Measurements from ENCODE around the gene DQX1. TPM values are rescaled to one million over a fixed set of nuclear protein-coding genes. Genes with fewer than 3 reads are reported as not detected.

Gene DQX1
- total and polyA plus RNA-seq, 2 experiments from 2014 or later = 0.32 to 0.52 TPM

GRCh38 chr2:74571058-74571457 is 45.0 kb upstream of the DQX1 start (continued):
- TF ChIP-seq ETS1 (IDR thresholded peaks at IDR 0.05) (no peak), REST (IDR thresholded peaks at IDR 0.05; ENCODE audit: unreplicated experiment) (no peak), ZNF114 (CRISPR knock-in tag; IDR thresholded peaks at IDR 0.05) (no peak)

GRCh38 chr2:74569686-74570085 is 43.7 kb upstream of the DQX1 start:
- peaks cover 1% of the 10 kb centered on the region for H3K27me3 Mint-ChIP-seq (ENCODE audit: insufficient read depth, low read depth, poor library complexity)
- H3K36me3 Mint-ChIP-seq (ENCODE audit: low read depth) = no peaks in the 10 kb centered on the region
- no peaks in the 10 kb centered on the region for H3F3A ChIP-seq (replicated peaks; ENCODE audit: low read depth)
- no peaks in the 10 kb centered on the region for H3K9me2 ChIP-seq (ENCODE audit: insufficient read depth)
- H3K4me2 ChIP-seq = no peak overlapping the region
- H3K4me1 Mint-ChIP-seq = no peaks in the 10 kb centered on the region
- no peak overlapping the region for H3K27ac Mint-ChIP-seq
- H2AFZ ChIP-seq = no peak overlapping the region
- H3K4me3 ChIP-seq = no peak overlapping the region
- ATAC-seq (no peak), DNase-seq (ENCODE audit: low spot score) (no peak)
- H3K79me2 ChIP-seq (replicated peaks; ENCODE audit: insufficient read depth) = no peaks in the 10 kb centered on the region
- no peaks in the 10 kb centered on the region for H3K27me3 ChIP-seq (ENCODE audit: insufficient read depth)
- H4K20me1 ChIP-seq (replicated peaks; ENCODE audit: insufficient read depth) = no peaks in the 10 kb centered on the region; the same call in 1 of the 2 replicates
- no peak overlapping the region for H3K4me3 Mint-ChIP-seq
- H3K27ac ChIP-seq (ENCODE audit: low read depth) = no peak overlapping the region
- no peaks in the 10 kb centered on the region for H3K4me1 ChIP-seq (ENCODE audit: insufficient read depth)
- H3K9me3 Mint-ChIP-seq = no peaks in the 10 kb centered on the region
- no peaks in the 10 kb centered on the region for H3K36me3 ChIP-seq (ENCODE audit: insufficient read depth)
- TF ChIP-seq ZNF462 (CRISPR knock-in tag; IDR thresholded peaks at IDR 0.05) (no peak), NANOG (IDR thresholded peaks at IDR 0.05; ENCODE audit: borderline replicate concordance) (no peak), CTCF (conservative IDR thresholded peaks at IDR 0.05; ENCODE audit: low read depth in 2 of 2) (no peak), CREB1 (CRISPR knock-in tag; IDR thresholded peaks at IDR 0.05; ENCODE audit: low read depth) (no peak), REST (IDR thresholded peaks at IDR 0.05; ENCODE audit: unreplicated experiment) (no peak), JUNB (IDR thresholded peaks at IDR 0.05; ENCODE audit: unreplicated experiment) (no peak), ZNF331 (CRISPR knock-in tag; IDR thresholded peaks at IDR 0.05; ENCODE audit: low read depth) (no peak)

All from GM23338 (cell line).